Stimulated activated CD4-positive, alpha-beta T cell treated with anti-CD3 and anti-CD28 coated beads, Interleukin-15, amount 100 ng/mL, for 1 hour (primary cell): Measurements from ENCODE around the gene EYA4.

Experiments
- DNase-seq, 2 donors: peaks; one replicate each; pipeline ENCODE4 v3.0.0-alpha.2; 2020; ENCODE audit warnings: low read depth in 1 of 2, low spot score in 1 of 2

EYA4 gene

GRCh38 chr6:133242637-133243585, 1.8 kb downstream of the EYA4 start:
- no peak for DNase-seq

DNA sequence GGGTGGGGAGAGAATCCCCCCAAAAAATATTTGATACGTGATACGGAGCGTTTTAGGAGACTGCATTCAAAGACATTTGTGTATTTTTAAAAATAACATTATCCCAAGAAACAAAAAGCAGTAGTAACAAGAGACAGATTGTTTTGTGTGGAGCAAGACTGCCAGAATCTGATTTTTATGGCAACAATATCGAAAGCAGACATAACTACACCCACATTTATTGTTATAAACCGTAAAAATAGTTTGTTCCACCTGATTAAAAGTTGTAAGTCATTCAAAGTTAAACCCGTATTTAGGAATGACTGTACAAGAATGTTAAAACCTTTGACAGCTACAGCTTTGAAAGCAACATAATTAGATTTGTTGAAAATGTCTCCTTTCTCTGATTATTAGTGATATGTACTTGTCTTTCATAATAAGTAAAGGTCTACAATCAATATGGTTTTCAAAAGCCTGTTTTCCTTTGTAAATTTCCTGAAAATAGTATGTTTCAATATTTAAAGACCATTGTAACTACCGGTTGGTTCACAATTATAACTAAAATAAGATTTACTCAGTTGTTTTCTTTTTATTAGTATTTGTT, 2.7 kb downstream of the EYA4 start:
- DNase-seq = no peak

- no peak for DNase-seq
Observed at GRCh38 chr6:133244519-133244918, 3.4 kb downstream of the EYA4 start.

DNA sequence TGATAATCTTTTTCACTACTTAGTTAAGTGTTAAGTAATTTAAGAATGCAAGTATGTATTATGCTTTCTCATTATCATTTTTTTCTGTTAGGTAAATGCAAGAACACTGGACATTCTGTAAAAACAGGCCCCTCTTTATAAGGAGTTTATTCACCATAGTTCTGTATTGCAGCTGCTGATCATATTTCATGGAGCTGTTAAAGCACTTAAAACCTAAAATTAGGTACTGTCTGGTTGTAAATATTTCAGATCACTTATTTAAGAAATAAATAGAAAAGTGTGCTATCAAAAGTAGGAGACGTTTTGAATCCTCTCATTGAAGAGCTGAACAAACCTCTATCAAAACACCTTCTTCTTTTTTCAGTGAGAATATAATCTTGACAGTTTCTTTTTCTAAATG, 3.9 kb downstream of the EYA4 start:
- no peak for DNase-seq

GRCh38 chr6:133245422-133245903, 4.3 kb downstream of the EYA4 start:
- DNase-seq = no peak

DNA sequence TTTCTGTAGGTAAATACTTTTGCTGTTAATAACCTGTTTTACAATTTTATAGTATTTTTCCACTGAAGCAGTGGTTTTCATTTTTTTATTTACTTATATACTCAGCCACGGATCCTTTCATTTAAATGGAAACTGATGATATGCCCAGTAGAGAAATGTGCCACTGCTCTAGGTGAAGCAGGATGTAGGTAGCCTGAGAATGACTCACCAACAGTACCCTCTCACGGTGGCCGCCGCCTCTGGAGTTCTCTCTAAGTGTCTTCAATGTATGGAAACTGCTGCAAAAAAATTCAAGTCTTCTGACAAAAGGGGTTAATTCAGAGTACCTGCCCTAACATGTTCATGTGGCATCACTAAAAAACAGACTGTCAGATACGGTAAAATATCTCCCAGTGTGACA, 6.4 kb downstream of the EYA4 start:
- DNase-seq = no peak

DNA sequence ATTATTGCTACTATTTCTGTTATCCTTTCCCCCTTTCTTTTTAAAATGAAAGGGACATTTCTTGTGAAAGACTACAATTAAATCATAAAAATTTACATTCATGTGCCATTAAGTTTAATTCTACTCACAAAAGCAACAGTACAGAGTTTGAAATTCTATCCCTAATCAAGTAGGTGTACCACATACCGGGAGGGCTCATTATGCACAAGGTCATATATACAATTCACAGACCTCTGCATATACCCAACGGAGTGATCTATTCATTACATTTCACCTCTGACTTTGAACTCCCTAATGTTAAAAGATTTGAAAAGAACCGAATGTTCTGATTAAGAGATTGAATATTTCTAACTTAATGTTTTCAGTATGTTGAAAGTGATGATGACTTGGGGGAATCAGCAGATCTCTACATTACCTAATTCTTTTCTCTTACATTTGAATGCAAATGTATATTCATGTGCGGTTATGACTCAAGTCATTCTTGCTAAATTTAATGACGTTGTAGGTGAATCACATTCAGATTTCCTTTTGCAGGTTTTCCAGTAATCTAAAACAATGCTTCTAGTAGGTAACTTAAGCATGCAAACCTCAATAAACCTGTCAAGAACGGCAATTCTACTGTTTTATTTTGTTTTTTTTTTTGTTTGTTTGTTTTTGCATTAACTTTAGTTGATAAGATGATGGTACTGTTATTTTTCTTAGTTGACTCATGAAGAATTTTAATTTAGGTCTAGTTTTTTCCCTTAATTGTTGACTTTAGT, 7.3 kb downstream of the EYA4 start:
- no peak for DNase-seq

DNA sequence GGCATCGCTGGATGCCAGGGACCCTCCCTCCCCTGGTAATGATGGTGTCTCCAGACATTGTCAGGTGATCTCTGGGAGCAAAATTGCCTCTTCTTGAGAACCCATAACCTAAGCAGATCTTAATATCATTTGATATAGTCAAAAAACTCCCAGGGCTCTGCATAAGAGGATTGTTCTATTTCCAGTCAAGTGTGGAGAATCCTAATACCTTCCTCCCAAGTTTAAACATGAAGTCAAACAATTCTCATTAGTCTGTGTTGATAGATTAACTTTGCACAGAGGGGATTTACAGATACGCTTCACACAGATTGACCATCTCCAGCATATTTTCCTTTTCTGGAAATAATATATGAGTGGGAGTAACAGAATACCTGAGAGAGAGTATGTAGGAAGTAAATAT, 10.5 kb downstream of the EYA4 start:
- DNase-seq = no peak

- no peak for DNase-seq
Observed at GRCh38 chr6:133254552-133255228, 13.5 kb downstream of the EYA4 start.

- DNase-seq = no peak
Observed at GRCh38 chr6:133257545-133258105, 16.5 kb downstream of the EYA4 start.

GRCh38 chr6:133259561-133259960, 18.4 kb downstream of the EYA4 start:
- DNase-seq = no peak

GRCh38 chr6:133262804-133263203, 21.6 kb downstream of the EYA4 start:
- no peak for DNase-seq

- DNase-seq = no peak
Observed at GRCh38 chr6:133265066-133265465, 23.9 kb downstream of the EYA4 start.

GRCh38 chr6:133266186-133266585, 25.0 kb downstream of the EYA4 start:
- DNase-seq = no peak

DNA sequence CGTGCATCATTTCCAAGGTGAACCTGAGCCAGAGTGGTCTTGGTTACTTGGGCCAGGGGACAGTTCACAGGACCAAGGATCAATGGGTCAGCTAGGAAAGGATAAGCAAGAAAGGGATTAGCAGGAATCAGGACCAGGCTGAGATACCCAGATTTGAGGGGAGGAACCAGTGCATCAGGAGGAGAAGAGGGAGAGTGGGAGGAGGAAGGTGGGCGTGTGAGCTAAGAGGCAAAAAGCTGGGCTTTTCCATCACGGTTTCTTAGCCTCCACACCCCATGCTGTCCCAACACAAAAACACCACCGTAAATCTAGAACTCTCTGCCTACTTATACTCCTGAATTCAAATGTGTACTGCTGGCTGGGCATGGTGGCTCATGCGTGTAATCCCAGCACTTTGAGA, 27.5 kb downstream of the EYA4 start:
- DNase-seq = no peak

GRCh38 chr6:133274813-133275212, 33.7 kb downstream of the EYA4 start:
- no peak for DNase-seq

DNA sequence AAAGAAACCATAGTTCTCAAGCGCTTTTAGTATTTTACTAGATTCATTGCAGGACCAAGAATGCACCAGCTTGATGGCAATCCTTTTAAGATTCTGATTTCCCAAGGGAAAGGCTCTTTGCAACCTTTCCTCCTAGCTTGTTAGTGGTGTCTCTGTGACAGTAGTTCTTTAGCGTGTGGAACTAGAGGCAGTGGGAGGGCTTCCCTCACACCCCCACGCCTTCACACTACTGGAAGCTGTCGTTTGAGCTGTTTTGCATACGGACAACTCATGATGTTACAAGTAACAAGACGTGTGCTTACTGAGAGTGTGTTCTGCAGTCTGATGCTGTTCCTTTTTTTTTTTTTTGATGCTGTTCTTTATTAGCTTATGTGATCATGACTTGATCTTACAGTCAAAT, 34.1 kb downstream of the EYA4 start:
- no peak for DNase-seq

GRCh38 chr6:133277228-133277899, 36.2 kb downstream of the EYA4 start:
- DNase-seq = no peak

GRCh38 chr6:133277900-133278545, 36.9 kb downstream of the EYA4 start:
- DNase-seq = no peak

DNA sequence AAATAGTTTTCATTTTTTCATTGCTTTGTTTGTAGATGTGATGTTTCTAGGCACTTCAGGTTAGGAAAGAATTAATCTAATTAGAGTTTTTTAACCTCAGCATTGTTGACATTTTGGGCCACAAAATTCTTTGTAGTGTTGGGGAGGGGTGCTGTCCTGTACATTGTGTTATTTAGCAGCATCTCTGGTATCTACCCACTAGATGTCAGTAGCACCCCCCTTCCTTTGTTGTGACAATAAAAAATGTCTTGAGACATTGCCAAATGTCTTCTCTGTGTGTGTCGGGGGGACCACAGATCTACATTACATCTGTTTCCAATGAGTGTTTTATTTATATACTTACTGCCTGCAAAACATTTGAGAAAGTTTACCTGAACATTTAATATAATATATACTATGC, 45.6 kb downstream of the EYA4 start:
- no peak for DNase-seq
